Measurements from ENCODE around the gene ADCY1.

Gene ADCY1

DNA sequence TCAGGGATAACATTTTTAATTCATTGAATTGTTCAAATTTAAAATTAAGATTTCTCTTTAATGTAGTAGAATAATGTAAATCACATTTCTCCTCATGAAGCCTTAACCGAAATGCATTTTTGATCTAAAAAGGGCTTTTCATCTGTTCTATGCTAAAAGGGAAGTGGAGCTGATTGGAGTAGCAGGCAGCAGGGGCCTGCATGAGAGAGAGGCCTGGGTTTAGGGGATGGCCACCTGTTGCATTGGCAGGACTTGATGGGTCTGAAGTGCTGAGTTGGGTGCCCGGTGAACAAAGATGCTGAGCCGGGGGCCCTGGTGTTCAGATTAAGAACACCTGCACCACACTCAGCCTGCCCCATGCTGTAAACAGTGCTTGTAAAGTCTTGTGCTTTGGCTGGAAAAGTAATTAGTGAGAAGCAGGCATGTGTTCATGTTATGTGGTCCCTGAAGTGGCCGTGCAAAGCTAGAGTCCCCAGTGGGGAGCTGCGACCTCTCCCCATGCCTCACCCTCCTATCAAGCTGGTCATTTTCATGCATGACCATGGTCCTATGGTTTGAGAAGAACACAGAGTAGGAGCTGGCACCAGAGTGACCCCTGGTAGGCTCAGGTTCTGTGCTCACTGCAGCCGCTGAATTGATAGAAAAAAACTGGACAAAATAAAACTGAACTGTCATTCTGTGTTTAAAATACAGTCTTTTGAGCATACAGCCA is 124.3 kb downstream of the ADCY1 start:
- DNase-seq = no peak

DNA sequence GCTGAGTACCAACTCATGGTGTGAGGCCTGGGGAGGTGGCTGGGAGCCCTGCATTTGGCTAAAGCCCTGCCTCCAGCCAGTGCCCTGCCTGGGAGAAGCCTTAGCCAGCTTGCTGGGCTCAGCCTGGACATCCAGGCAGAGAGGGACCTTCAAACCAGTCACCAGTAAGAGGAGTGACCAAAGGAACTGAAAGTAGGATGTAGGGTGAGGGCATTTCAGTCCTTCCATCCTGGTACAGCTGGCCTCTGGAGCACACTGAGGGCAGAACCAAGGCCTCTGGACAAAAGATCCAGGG is 124.8 kb downstream of the ADCY1 start:
- DNase-seq = no peak

DNA sequence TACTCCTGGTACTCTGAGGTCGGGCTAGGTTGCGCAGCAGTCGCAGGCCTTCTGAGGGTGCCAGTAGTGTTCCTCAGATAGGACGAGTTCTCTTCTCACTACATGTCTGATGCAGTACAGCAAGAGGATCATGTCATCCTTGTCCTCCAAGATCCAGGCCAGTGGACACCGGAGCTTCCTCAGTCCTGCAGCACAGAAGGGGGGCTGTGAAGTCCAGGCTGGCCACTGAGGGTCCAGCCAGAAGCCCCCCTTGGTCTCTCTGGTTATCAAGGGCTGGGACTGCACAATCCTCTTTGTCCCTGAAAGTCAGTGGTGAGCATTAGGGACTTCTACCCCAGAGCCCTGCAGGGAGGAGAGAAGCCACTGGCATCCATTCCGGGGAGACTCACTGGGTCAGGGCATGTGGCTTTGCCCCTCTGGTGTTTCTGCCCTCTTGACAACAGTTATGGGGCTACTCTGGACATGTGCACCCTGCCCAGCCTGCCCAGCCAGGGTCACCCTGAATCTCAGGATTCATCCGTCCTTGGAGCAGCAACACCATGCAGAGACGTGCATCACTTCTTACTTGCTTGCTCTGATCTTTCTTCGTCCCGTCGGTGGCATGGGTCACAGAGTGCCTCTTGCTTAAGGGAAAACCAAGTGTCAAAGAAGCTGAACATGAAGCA is 125.7 kb downstream of the ADCY1 start:
- no peak for DNase-seq

DNA sequence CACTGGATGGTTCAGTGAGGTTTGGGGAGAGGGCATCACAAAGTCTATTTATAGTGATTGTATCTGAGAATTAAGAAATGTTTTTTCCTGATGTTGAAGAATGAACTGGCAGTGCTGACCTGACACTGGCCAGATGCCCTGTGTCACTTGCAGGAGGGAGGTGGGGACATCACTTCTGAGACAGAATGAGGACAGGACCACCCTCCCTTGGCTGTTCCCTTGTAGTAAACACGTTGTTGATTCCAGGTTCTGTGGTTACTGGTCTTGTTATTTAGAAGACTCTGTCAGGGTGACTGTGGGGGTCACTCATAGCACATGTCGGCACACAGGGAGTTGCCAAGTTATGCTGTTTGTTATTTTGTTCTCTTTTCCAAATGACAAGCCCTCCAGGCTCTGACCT is 126.4 kb downstream of the ADCY1 start:
- DNase-seq = no peak

- DNase-seq = no peak
Observed at GRCh38 chr7:45701701-45702510, 127.7 kb downstream of the ADCY1 start.

- DNase-seq = no peak
Observed at GRCh38 chr7:45702751-45703150, 128.6 kb downstream of the ADCY1 start.

- DNase-seq = no peak
Observed at GRCh38 chr7:45703373-45703821, 129.2 kb downstream of the ADCY1 start.

GRCh38 chr7:45703911-45704682 is 129.9 kb downstream of the ADCY1 start:
- DNase-seq = no peak

DNA sequence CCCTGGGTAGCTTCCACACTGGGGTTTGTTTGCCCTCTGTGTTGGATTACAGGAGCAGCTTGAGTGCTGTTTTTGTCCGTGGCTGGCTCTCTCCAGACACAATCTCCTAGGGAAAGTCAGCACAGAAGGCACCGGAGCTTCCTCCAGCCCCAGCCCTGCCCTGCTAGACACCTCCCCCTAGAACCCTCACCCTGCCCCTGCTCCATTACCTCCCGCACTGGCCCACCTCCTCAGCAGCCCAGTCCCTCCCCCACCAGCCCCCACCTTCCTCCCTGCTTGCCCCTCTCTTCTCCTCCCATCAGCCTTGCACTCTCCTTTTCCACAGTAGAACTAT is 130.5 kb downstream of the ADCY1 start:
- DNase-seq = no peak

DNA sequence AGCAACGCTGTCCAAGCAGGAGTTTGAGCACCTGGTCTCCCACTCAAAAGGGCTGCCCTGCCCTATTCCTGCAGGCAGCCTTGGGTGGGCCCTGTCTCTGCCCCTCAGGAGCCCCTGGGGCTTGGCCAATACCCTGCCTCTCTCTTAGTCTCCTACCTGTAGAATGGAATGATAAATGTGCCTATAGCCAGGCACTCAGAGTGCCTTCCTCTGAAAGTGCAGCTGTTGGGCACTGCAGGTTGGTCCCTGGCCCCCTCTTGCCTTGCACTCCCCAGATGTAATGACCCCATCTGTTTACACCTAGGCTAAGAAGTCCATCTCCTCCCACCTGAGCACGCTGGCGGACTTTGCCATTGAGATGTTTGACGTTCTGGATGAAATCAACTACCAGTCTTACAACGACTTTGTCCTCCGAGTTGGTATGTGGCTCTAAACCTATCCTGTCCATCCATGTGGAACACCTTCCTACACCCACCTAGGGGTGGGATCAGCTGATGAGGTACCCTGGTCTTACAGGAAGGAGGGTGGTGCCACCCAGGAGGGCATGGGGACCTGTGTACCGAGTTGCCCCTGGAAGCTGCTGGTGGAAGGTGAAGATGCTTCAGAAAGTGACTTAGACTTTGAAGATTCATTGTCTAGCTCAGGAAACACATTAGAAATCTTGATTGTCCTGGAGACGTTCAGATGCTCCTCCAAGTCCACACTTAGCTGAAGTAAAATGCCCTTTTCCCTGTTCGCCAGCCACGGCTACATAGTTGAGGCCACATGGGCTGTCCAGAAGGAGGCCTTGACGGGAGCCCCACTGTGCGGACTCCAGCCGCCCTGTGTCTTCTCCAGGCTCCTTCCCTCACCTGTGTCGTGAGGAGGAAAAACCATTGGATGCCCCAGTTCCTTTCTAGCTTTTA is 134.1 kb downstream of the ADCY1 start:
- DNase-seq = no peak

DNA sequence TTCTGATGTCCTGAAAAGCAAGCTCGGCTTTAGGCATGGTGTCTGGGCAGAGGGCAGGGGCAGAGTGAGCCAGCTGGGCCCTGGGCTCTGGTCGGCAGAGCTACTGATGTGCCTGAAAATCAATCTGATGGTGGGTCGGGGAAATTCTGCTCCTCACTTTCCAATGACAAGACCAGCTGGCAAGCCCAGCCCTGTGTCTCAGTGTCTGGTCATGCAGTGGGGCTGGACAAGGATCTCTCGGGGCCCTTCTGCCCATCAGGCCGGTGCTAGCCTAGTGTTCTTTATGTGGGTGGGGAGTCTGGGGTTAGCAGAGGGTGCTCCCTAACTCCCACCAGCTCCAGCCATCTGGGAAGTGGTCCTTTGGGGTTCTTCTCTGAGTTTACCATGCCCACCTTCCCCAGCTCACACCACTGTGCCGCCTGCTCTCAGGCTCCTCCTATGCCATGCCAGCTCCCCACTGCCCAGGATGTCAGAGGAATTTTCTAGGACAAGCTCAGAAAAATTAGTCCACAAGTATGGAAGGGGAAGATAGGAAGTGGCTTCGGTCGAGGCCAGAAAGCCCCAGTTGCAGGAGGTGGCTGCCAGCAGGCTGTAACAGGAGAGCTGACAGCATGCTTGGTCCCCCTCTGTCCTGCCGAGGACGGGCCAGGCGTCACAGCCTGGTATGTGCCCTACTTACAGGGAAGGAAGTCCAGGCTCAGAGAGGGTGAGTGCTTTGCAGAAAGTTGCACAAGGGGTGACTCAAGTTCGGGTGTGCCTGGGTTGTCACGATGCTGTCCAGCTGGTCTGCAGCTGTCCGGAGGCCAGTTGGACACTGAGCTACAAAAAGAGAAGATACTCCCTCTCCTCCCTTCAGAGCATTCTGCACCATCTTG is 135.2 kb downstream of the ADCY1 start:
- DNase-seq = no peak

DNA sequence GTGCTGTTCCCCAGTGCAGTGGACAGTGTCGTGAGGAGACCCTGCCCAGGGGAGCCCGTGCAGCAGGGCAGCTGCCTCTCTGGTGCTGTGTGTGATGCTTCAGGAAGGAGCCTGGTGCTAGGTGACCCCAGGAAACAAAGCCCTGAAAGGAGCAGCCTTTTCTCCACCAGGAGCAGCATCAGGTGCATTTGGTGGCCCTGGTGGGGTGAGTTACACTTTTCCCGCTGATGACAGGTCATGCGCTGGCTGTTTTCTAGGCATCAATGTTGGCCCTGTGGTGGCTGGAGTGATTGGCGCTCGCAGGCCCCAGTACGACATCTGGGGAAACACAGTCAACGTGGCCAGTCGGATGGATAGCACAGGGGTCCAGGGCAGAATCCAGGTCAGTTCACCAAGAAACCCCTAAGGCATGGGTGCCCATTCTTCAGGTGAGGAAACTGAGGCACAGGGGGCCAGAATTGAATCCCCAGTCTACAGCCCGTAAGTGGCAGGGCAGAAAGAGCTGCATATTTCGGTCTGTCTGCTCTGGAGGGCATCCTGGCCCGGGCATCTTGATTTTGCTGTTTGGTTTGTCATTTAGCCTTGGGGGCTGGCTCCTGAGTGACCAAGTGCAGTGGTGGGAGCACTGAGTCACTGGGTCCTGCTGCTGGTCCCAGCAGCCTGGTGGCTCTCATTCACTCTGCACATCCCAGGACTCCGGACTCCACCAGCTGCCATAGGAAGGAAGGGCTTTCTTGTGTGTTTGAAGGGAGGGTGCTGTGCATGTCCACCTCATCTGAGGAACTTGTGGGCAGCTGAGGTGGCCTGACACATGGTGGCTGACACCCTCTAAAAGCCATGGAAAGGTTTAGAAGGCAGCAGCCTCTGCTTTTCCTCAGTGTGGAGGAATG is 136.3 kb downstream of the ADCY1 start:
- DNase-seq = no peak

DNA sequence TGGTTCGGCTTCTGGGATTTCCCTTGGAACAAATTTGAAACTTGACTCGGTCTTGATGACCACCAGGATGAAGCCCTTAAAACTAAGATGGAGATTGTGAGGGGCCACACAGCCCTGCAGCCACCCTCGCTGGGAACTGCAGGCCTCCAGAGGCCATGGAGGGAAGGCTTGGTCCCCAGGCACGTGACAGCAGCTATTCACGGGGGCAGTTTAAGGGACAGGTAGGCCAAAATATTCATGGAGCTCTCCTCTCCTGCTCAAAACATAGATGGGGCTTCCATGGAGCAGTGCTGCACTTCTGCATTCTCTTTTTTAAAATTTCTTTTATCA is 137.0 kb downstream of the ADCY1 start:
- DNase-seq = no peak

DNA sequence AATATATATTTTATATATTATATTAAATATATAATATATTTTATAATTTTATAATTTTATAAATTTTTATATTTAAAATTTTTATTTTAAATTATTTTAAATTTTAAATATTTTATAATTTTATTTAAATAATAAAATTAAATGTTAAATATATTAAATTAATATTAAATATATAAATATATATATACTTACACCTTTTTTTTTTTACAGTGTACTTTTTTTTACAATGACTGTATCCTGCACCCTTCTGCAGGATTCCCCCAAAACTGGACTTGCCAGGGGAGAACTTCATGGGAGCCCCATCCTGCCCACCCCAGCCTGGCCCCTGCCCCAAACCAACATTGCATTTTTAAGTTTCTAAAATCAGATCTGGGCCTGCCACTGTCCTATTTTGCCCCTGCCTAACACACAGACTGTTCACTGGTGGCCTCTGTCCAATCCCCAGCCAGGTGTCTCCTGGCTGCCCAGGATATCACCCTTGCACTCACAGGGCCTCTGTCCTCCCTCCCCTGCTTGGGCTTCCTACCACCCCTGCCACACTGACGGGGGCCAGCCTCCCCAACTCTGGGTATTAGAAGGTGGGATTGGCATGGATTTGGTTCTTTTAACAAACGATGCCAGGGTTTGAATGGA is 138.0 kb downstream of the ADCY1 start:
- DNase-seq = no peak

- no peak for DNase-seq
Observed at GRCh38 chr7:45712872-45713668, 138.9 kb downstream of the ADCY1 start.

- DNase-seq = no peak
Observed at GRCh38 chr7:45713669-45714520, 139.7 kb downstream of the ADCY1 start.

GRCh38 chr7:45714521-45714820 is 140.3 kb downstream of the ADCY1 start:
- DNase-seq = no peak

Data from NCI-H2107 (cell line).